ENCODE measurements around the gene SPTBN2.

GRCh38 chr11:66637557-66638176 lies 91.3 kb downstream of the SPTBN2 start:
- TF ChIP-seq EZH2 (IDR thresholded peaks at IDR 0.05; ENCODE audit: borderline replicate concordance, low read depth, low read length, severe bottlenecking) (no peak), CTCF (IDR thresholded peaks at IDR 0.05; ENCODE audit: extremely low read depth in 1 of 2, insufficient read depth in 1 of 2, low read depth in 1 of 2, low read length in 2 of 2) (no peak), POLR2AphosphoS5 (IDR thresholded peaks at IDR 0.05; ENCODE audit: insufficient read depth, low read depth, low read length) (no peak), POLR2A (IDR thresholded peaks at IDR 0.05; ENCODE audit: low read depth, low read length) (no peak)

All from endothelial cell of umbilical vein (primary cell).